ENCODE results near the gene CDHR3. TPM values are rescaled to one million over a fixed set of nuclear protein-coding genes. Genes with fewer than 3 reads are reported as not detected.

CDHR3 gene
- total and polyA plus RNA-seq, 2 donors (not counting 3 experiments of a cell fraction or from before 2014, with no cell fraction given) = 0.46 to 2.3 TPM

DNA sequence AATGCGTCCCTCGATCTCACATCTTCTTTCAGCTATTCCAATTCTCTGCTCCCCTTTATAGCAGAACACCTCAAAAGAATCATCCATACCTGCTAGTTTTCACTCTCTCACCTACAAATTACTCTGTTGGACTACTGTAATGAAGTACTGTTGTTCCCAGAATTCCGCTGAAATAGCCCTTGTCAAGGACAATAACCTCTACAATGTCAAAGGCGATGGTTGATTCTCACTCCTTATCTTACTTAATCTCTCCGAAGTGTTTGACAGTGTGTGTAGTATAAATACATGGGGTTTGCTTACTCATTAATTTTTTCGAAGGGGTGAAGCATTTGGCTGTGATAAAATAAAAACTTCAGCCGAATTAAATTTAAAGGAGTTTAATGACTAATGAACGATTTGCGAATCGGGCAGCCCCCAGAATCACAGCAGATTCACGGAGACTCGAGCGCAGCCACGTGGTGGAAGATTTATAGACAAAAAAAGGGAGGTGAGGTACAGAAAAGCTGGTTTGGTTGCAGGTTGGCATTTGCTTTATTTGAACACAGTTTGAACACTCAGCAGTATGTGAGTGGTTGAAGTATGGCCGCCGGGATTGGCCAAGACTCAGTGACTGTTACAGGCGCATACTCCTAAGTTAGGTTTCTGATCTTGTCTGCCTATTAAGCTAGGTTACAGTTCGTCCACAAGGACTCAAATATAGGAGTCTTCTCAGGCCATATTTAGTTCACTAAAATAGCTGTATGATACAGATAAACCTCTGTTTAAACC, 119.2 kb downstream of the CDHR3 start:
- Histone ChIP-seq H3K27ac (ENCODE audit: insufficient read depth, low read depth, low read length) (no peak overlapping the region), H3K9ac (replicated peaks; ENCODE audit: extremely low read depth, insufficient read depth, low read length) (no peak overlapping the region), H3K4me2 (ENCODE audit: insufficient read depth, low read length) (no peak overlapping the region), H3K79me2 (ENCODE audit: control insufficient read depth, insufficient read depth, low read length) (no peaks in the 10 kb centered on the region), H2AFZ (ENCODE audit: low read depth, low read length) (no peak overlapping the region), H3K9me1 (replicated peaks; ENCODE audit: control insufficient read depth, extremely low read depth, insufficient read depth, low read length) (no peaks in the 10 kb centered on the region), H3K36me3 (ENCODE audit: control insufficient read depth in 2 of 2, extremely low read depth in 1 of 2, insufficient read depth in 2 of 2, low read length in 2 of 2) (no peaks in the 10 kb centered on the region), H3K9me3 (replicated peaks; ENCODE audit: control insufficient read depth, insufficient read depth, low read length) (no peaks in the 10 kb centered on the region), H3K27me3 (ENCODE audit: control insufficient read depth in 2 of 2, insufficient read depth in 2 of 2, low read length in 2 of 2) (no peaks in the 10 kb centered on the region), H3K4me1 (ENCODE audit: control insufficient read depth, extremely low read depth, insufficient read depth, low read length) (no peaks in the 10 kb centered on the region), H4K20me1 (replicated peaks; ENCODE audit: control insufficient read depth, extremely low read depth, insufficient read depth, low read length) (no peaks in the 10 kb centered on the region), H3K4me3 (replicated peaks in 1 of 3; ENCODE audit: insufficient read depth in 1 of 3, low read depth in 1 of 3, low read length in 3 of 3) (no peak overlapping the region)
- BruUV-seq (replicated peaks) = no TSS peak
- DNase-seq (ENCODE audit: low read depth, low spot score) (no peak), FAIRE-seq (no peak)
- dilution Hi-C loops (cut with MboI; ENCODE audit: extremely low pct_ligation_motif_present, low sequenced_read_pairs) (no loop called here), intact Hi-C loops (cut with micrococcal nuclease) (no loop called here)
- POLR2A ChIA-PET = no interaction called here
- CTCF ChIA-PET = interaction anchor here (1.2 to 2.8 kb wide), 5 partner anchors 10 to 75 kb away, joined by 3 to 9 read pairs (median 5); no protein-coding TSS in a partner anchor
- no peak for TF ChIP-seq MYC (IDR thresholded peaks at IDR 0.05; ENCODE audit: low read depth, low read length)
- no peak for TF ChIP-seq POLR2AphosphoS5 (IDR thresholded peaks at IDR 0.05; ENCODE audit: insufficient read depth, low read depth, low read length)
- no peak for TF ChIP-seq GATA2 (IDR thresholded peaks at IDR 0.05; ENCODE audit: insufficient read depth, insufficient read length, low read depth, low read length)
- TF ChIP-seq FOS (IDR thresholded peaks at IDR 0.05; ENCODE audit: borderline replicate concordance, insufficient read depth, low read length) = no peak

Other genes starting within 250 kb of the CDHR3 start
- 14.9 and 15.6 TPM in 2 replicates for gene ATXN7L1, start 86.7 kb upstream of the CDHR3 start, total RNA-seq
- 2.8 and 4.6 TPM in 2 replicates for gene ATXN7L1, start 86.7 kb upstream of the CDHR3 start, polyA plus RNA-seq
- gene SYPL1, start 149.0 kb downstream of the CDHR3 start, total RNA-seq = 66.6 and 67.1 TPM in 2 replicates
- gene SYPL1, start 149.0 kb downstream of the CDHR3 start, polyA plus RNA-seq = 51.2 and 59.8 TPM in 2 replicates

Measured in endothelial cell of umbilical vein (primary cell).